Body of pancreas (tissue), 4 donors: ENCODE measurements around the gene GALNT2.

Experiments
- CTCF ChIP-seq, 7 experiments: fragments of 450-650 bp in 4 of 7; fragments of 200-600 bp in 3 of 7; sonication (generic) in 3 of 7; IDR thresholded peaks; one replicate each; pipeline ENCODE4 v1.5.1; 2016 to 2019; ENCODE audit warnings: antibody characterized with exemption in 7 of 7
- POLR2A ChIP-seq, 3 donors: fragments of 450-650 bp; IDR thresholded peaks; one replicate each; pipeline ENCODE4 v1.6.1; 2016; ENCODE audit warnings: antibody characterized with exemption in 3 of 3, mild to moderate bottlenecking in 2 of 3

- TF ChIP-seq CTCF (IDR thresholded peaks at IDR 0.05): no peak
- TF ChIP-seq POLR2A (IDR thresholded peaks at IDR 0.05): no peak
Observed at GRCh38 chr1:230100932-230101331, 33.9 kb downstream of the GALNT2 start.
